Large intestine (tissue), 12 donors: Measurements from ENCODE around the gene PILRA. TPM values are rescaled to one million over a fixed set of nuclear protein-coding genes. Genes with fewer than 3 reads are reported as not detected.
"Not testable (repeated sequence)": the region's sequence is repeated elsewhere in the genome, so short reads cannot be mapped to it uniquely, and the experiment has no call there.

ENCODE experiments used
- DNase-seq, 2 donors: peaks; one replicate each; pipeline versions ENCODE4 v3.0.0 to v3.0.0-alpha.2; 2013
- H3K27ac ChIP-seq: one replicate; pipeline ENCODE4 v1.5.1; 2013; ENCODE audit warnings: low read length
- H3K27me3 ChIP-seq: 2 replicates; pipeline ENCODE4 v1.6.1; 2013; ENCODE audit warnings: low read length; ENCODE audit not compliant: control insufficient read depth, insufficient read depth
- H3K36me3 ChIP-seq: 2 replicates; pipeline ENCODE4 v1.6.1; 2013; ENCODE audit warnings: low read length; ENCODE audit not compliant: control insufficient read depth, insufficient read depth
- H3K4me1 ChIP-seq: one replicate; pipeline ENCODE4 v1.6.1; 2013; ENCODE audit warnings: low read length; ENCODE audit not compliant: control insufficient read depth, insufficient read depth
- H3K4me3 ChIP-seq: one replicate; pipeline ENCODE4 v1.5.1; 2013; ENCODE audit warnings: low read length
- H3K9me3 ChIP-seq: one replicate; pipeline ENCODE4 v1.6.1; 2013; ENCODE audit warnings: mild to moderate bottlenecking, low read depth, low read length, moderate library complexity; ENCODE audit not compliant: control insufficient read depth
- WGBS: methylation state at CpG from one replicate; pipeline ENCODE4 v1.1.5; 2013; ENCODE audit warnings: low lambda C conversion rate; ENCODE audit not compliant: insufficient coverage; 5-methylcytosine and 5-hydroxymethylcytosine counted together
- long read RNA-seq, 11 donors: transcript quantifications; one replicate each; lab custom pipeline, GENCODE V29; 2026
- polyA plus RNA-seq: library from polyadenylated mRNA; unstranded; fragments of 120-200 nt; gene quantifications from one replicate; pipeline ENCODE4 v1.2.1, GENCODE V29; 2013

The PILRA gene
- polyA plus RNA-seq: 5.8 TPM
- long read RNA-seq, donor 1: 0 reads
- long read RNA-seq, donor 2, partial matches to known transcripts: 0 of 2 reads
- long read RNA-seq, donor 2, other reads (novel, unspliced or antisense): 0 of 2 reads
- long read RNA-seq, donor 3: 0 reads
- long read RNA-seq, donor 4: 0 reads
- long read RNA-seq, donor 5, partial matches to known transcripts: 0 of 1 reads
- long read RNA-seq, donor 5, other reads (novel, unspliced or antisense): 0 of 1 reads
- long read RNA-seq, donor 6, partial matches to known transcripts: 0 of 1 reads
- long read RNA-seq, donor 6, other reads (novel, unspliced or antisense): 0 of 1 reads
- long read RNA-seq, donor 7: 0 reads
- long read RNA-seq, donor 8, partial matches to known transcripts: 0 of 1 reads
- long read RNA-seq, donor 8, other reads (novel, unspliced or antisense): 0 of 1 reads
- long read RNA-seq, donor 9: 0 reads
- long read RNA-seq, donor 10: 0 reads
- long read RNA-seq, donor 11: 0 reads

GRCh38 chr7:100373261-100373831 lies at the start of gene PILRA:
Gene PILRA, plus strand, starts transcription at chr7:100373487. Its CDS starts 170 bp downstream, at chr7:100373657.
- Histone ChIP-seq H3K27me3 (no peaks in the 10 kb centered on the region), H3K4me1 (no peaks in the 10 kb centered on the region), H3K27ac (no peak within 1 kb of the TSS), H3K36me3 (peaks cover 3% of the 10 kb centered on the region), H3K4me3 (no peak within 1 kb of the TSS), H3K9me3 (no peaks in the 10 kb centered on the region)
- WGBS: no CpG with 5 or more reads among the region's 12 CpGs
- DNase-seq: no peak

- H3K27me3 ChIP-seq, H3K4me1 ChIP-seq, H3K4me3 ChIP-seq, DNase-seq, H3K36me3 ChIP-seq, H3K27ac ChIP-seq, H3K9me3 ChIP-seq: not testable (repeated sequence)
- WGBS: no CpG with 5 or more reads among the region's 13 CpGs
These were observed 49.1 kb upstream of the PILRA start for GRCh38 chr7:100324194-100324593.

- H3K9me3 ChIP-seq, H3K36me3 ChIP-seq, H3K27ac ChIP-seq, H3K4me1 ChIP-seq, H3K27me3 ChIP-seq, H3K4me3 ChIP-seq, DNase-seq: not testable (repeated sequence)
- WGBS: 100% methylated on average over 1 of the region's 9 CpGs
These were observed 47.6 kb upstream of the PILRA start for GRCh38 chr7:100325671-100326070.

GRCh38 chr7:100326914-100327313 lies 46.4 kb upstream of the PILRA start:
- H3K4me1 ChIP-seq, H3K9me3 ChIP-seq, H3K27me3 ChIP-seq, H3K27ac ChIP-seq, H3K36me3 ChIP-seq, DNase-seq, H3K4me3 ChIP-seq: not testable (repeated sequence)
- no CpG with 5 or more reads among the region's 11 CpGs for WGBS

- not testable (repeated sequence) for H3K27me3 ChIP-seq, H3K36me3 ChIP-seq, H3K9me3 ChIP-seq, H3K4me1 ChIP-seq
- WGBS: no CpG with 5 or more reads among the region's 85 CpGs
- peak overlapping the region; percentile 96 for H3K27ac ChIP-seq
- peak; percentile 90 to 97 for DNase-seq
- H3K4me3 ChIP-seq: peak overlapping the region; percentile 83
These were observed 37.5 kb upstream of the PILRA start for GRCh38 chr7:100335566-100336466.

- H3K27ac ChIP-seq, DNase-seq, H3K9me3 ChIP-seq, H3K4me1 ChIP-seq, H3K4me3 ChIP-seq, H3K27me3 ChIP-seq: not testable (repeated sequence)
- 96% methylated on average over 5 of the region's 15 CpGs for WGBS
- peaks cover 19% of the 10 kb centered on the region for H3K36me3 ChIP-seq
These were observed 35.1 kb upstream of the PILRA start for GRCh38 chr7:100338083-100338696.

- not testable (repeated sequence) for H3K4me1 ChIP-seq, H3K27me3 ChIP-seq, H3K4me3 ChIP-seq, H3K9me3 ChIP-seq, H3K27ac ChIP-seq
- peak; percentile 37 to 64 for DNase-seq
- WGBS: no CpG with 5 or more reads among the region's 6 CpGs
- H3K36me3 ChIP-seq: peaks cover 24% of the 10 kb centered on the region
These were observed 32.0 kb upstream of the PILRA start for GRCh38 chr7:100341286-100341685.

GRCh38 chr7:100342765-100343164 lies 30.5 kb upstream of the PILRA start:
- H3K4me3 ChIP-seq: no peak overlapping the region
- no peaks in the 10 kb centered on the region for H3K9me3 ChIP-seq
- no peak overlapping the region for H3K27ac ChIP-seq
- H3K4me1 ChIP-seq: peaks cover 3% of the 10 kb centered on the region
- no peaks in the 10 kb centered on the region for H3K27me3 ChIP-seq
- peaks cover 36% of the 10 kb centered on the region for H3K36me3 ChIP-seq
- WGBS: no CpG with 5 or more reads among the region's 6 CpGs
- DNase-seq: no peak

- H3K27me3 ChIP-seq, H3K4me3 ChIP-seq, DNase-seq, H3K4me1 ChIP-seq, H3K27ac ChIP-seq, H3K9me3 ChIP-seq: not testable (repeated sequence)
- WGBS: no CpG with 5 or more reads among the region's 4 CpGs
- peaks cover 41% of the 10 kb centered on the region for H3K36me3 ChIP-seq
These were observed 29.1 kb upstream of the PILRA start for GRCh38 chr7:100344124-100344559.
